Adipose tissue (tissue), 3 donors: ENCODE data around the gene F2. TPM values are rescaled to one million over a fixed set of nuclear protein-coding genes. Genes with fewer than 3 reads are reported as not detected.

Source experiments
- H3K27ac ChIP-seq: one replicate; pipeline ENCODE4 v1.5.1; 2013; ENCODE audit warnings: low read depth, low read length
- WGBS, 3 donors: extraction: QIAGEN DNeasy Blood & Tissue Kit; methylation state at CpG; one replicate each; pipeline ENCODE4 v1.1.7; 2013; 5-methylcytosine and 5-hydroxymethylcytosine counted together
- polyA plus RNA-seq, 3 donors: library from polyadenylated mRNA; stranded (reverse); fragments of 200-250 nt; gene quantifications; one replicate each; pipeline ENCODE4 v1.2.3, GENCODE V29; 2013
- donor health status: healthy with polysubstance abuse.
- donor health status: Bipolar disorder and iron deficiency.
- donor health status: healthy.

The F2 gene
- polyA plus RNA-seq, 3 donors, result not detected

- H3K27ac ChIP-seq, result no peak overlapping the region
Measured at GRCh38 chr11:46762248-46762647, 43.2 kb downstream of the F2 start.

- WGBS, 3 donors, result 81 to 97% (median 86%) methylated on average over 2 of the region's 2 CpGs
- no peak overlapping the region for H3K27ac ChIP-seq
Measured at GRCh38 chr11:46766656-46767055, 47.6 kb downstream of the F2 start.

DNA sequence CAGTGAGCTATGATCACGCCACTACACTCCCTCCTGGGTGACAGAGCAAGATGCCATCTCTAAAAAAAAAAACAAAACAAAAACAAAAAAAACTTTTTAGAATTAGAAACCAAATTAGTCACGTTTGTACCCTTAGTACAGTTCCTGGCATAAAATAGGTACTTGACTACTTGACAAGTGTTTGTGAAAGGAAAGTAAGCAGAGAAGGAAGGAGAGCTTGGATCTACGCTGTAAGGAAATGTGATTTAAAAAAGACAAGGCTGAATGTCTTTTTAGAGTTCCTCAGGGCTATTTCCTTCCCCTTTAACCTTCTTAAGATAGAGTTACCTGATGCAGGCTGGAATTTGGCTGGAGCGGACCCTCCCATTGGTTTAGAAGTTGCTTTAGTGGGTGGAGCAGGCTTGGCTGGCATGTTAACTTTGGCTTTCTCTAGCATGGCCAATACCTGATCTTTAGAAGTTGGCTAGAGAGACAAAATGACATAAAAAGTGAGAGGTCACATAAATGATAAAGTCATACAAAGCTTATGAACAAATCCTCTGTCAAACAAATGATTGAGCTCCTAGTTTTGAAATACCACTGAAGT is 50.7 kb downstream of the F2 start:
- no peak overlapping the region for H3K27ac ChIP-seq
- WGBS, 3 donors, result 90 to 93% (median 93%) methylated on average over 4 of the region's 4 CpGs

GRCh38 chr11:46776878-46777277 is 57.9 kb downstream of the F2 start:
- H3K27ac ChIP-seq, result no peak overlapping the region
- WGBS, 3 donors, result 96 to 100% (median 99%) methylated on average over 2 of the region's 2 CpGs

GRCh38 chr11:46778416-46778815 is 59.4 kb downstream of the F2 start:
- no peak overlapping the region for H3K27ac ChIP-seq
- 93 to 97% (median 95%) methylated on average over 4 of the region's 4 CpGs for WGBS, 3 donors

Other genes starting within 250 kb of the F2 start
- gene AMBRA1, start 125.2 kb upstream of the F2 start, polyA plus RNA-seq, result 10 to 100 TPM in 1 of 3 donors, 1 to 10 TPM in 2; 7.6 to 10.7 (median 9.9) TPM
- 1 to 10 TPM; 1.7 to 3.1 (median 2.5) TPM for gene HARBI1, start 102.0 kb upstream of the F2 start, polyA plus RNA-seq
- 10 to 100 TPM; 28.9 to 63.3 (median 36.4) TPM for gene ATG13, start 101.7 kb upstream of the F2 start, polyA plus RNA-seq
- gene ARHGAP1, start 18.6 kb upstream of the F2 start, polyA plus RNA-seq, result 10 to 100 TPM; 20.4 to 57.6 (median 47.7) TPM
- gene ZNF408, start 18.2 kb upstream of the F2 start, polyA plus RNA-seq, result 1 to 10 TPM; 4.0 to 8.0 (median 4.4) TPM
- gene CKAP5, start 127.1 kb downstream of the F2 start, polyA plus RNA-seq, result 10 to 100 TPM in 2 of 3 donors, 1 to 10 TPM in 1; 7.2 to 12.9 (median 12.8) TPM
- gene LRP4, start 199.3 kb downstream of the F2 start, polyA plus RNA-seq, result 1 to 10 TPM; 1.2 to 2.6 (median 2.0) TPM
- gene CSTPP1, start 217.5 kb downstream of the F2 start, polyA plus RNA-seq, result 10 to 100 TPM; 10.2 to 26.9 (median 12.0) TPM